WTC11 (cell line): ENCODE results near the gene TMEM156.

Source experiments
- CBFB ChIP-seq: sonication (generic); formaldehyde crosslinking; IDR thresholded peaks from 2 replicates; pipeline ENCODE4 v1.8.1; 2022; ENCODE audit warnings: mild to moderate bottlenecking, low read depth, missing genetic modification reagents
- CREM ChIP-seq: sonication (generic); formaldehyde crosslinking; IDR thresholded peaks from 2 replicates; pipeline ENCODE4 v1.8.1; 2022; ENCODE audit warnings: mild to moderate bottlenecking, missing genetic modification reagents, moderate library complexity
- CTCF ChIP-seq: fragments of 200-600 bp; IDR thresholded peaks from 2 replicates; pipeline ENCODE4 v1.8.0; 2022; ENCODE audit warnings: antibody characterized with exemption
- E2F1 ChIP-seq: sonication (generic); formaldehyde crosslinking; IDR thresholded peaks from 2 replicates; pipeline ENCODE4 v1.8.0; 2022; ENCODE audit warnings: mild to moderate bottlenecking, missing genetic modification reagents
- ESRRA ChIP-seq: sonication (generic); formaldehyde crosslinking; IDR thresholded peaks from 2 replicates; pipeline ENCODE4 v1.8.1; 2022; ENCODE audit warnings: mild to moderate bottlenecking, missing genetic modification reagents, borderline replicate concordance
- FOXJ3 ChIP-seq: sonication (generic); formaldehyde crosslinking; IDR thresholded peaks from 2 replicates; pipeline ENCODE4 v1.9.0; 2021; ENCODE audit warnings: missing genetic modification reagents, mild to moderate bottlenecking, borderline replicate concordance
- NFYB ChIP-seq: sonication (generic); formaldehyde crosslinking; conservative IDR thresholded peaks from 2 replicates; pipeline ENCODE4 v1.8.0; 2022; ENCODE audit warnings: low read depth, missing genetic modification reagents
- SP1 ChIP-seq: sonication (generic); formaldehyde crosslinking; conservative IDR thresholded peaks from 2 replicates; pipeline ENCODE4 v1.8.1; 2022; ENCODE audit warnings: missing genetic modification reagents
- TCF7 ChIP-seq: sonication (generic); formaldehyde crosslinking; IDR thresholded peaks from 2 replicates; pipeline ENCODE4 v1.8.0; 2022; ENCODE audit warnings: mild to moderate bottlenecking, low read depth, missing genetic modification reagents, moderate library complexity
- USF2 ChIP-seq: sonication (generic); formaldehyde crosslinking; IDR thresholded peaks from 2 replicates; pipeline ENCODE4 v1.8.1; 2023; ENCODE audit warnings: mild to moderate bottlenecking, missing genetic modification reagents, moderate library complexity
- ZNF281 ChIP-seq: sonication (generic); formaldehyde crosslinking; IDR thresholded peaks from 2 replicates; pipeline ENCODE4 v1.8.0; 2023; ENCODE audit warnings: mild to moderate bottlenecking, missing genetic modification reagents
- TF ChIP-seq, protein P1 (sequence below): sonication (generic); formaldehyde crosslinking; IDR thresholded peaks from 2 replicates; pipeline ENCODE4 v1.8.1; 2023; ENCODE audit warnings: mild to moderate bottlenecking, missing genetic modification reagents, moderate library complexity
- TF ChIP-seq, protein P2 (sequence below): sonication (generic); formaldehyde crosslinking; IDR thresholded peaks from 2 replicates; pipeline ENCODE4 v1.8.0; 2022; ENCODE audit warnings: mild to moderate bottlenecking, missing genetic modification reagents

- TF ChIP-seq NFYB (CRISPR knock-in tag) (no peak), ESRRA (no peak), FOXJ3 (CRISPR knock-in tag) (no peak), CTCF (no peak), USF2 (CRISPR knock-in tag) (no peak), ZNF281 (no peak), CREM (no peak), E2F1 (no peak), CBFB (CRISPR knock-in tag) (no peak), TCF7 (no peak), SP1 (CRISPR knock-in tag) (no peak)
- TF ChIP-seq, protein P1, sequence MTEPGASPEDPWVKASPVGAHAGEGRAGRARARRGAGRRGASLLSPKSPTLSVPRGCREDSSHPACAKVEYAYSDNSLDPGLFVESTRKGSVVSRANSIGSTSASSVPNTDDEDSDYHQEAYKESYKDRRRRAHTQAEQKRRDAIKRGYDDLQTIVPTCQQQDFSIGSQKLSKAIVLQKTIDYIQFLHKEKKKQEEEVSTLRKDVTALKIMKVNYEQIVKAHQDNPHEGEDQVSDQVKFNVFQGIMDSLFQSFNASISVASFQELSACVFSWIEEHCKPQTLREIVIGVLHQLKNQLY (CRISPR knock-in tag): no peak
- TF ChIP-seq, protein P2, sequence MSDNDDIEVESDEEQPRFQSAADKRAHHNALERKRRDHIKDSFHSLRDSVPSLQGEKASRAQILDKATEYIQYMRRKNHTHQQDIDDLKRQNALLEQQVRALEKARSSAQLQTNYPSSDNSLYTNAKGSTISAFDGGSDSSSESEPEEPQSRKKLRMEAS (CRISPR knock-in tag): no peak
Measured at GRCh38 chr4:38958453-38959190, 73.6 kb downstream of the TMEM156 start.
